Central memory CD8-positive, alpha-beta T cell (primary cell): Measurements from ENCODE around the gene HECW1.
"Not testable (repeated sequence)": the region's sequence is repeated elsewhere in the genome, so short reads cannot be mapped to it uniquely, and the experiment has no call there.

Experiments
- ATAC-seq: fragments of 150-1000 bp; cut with Tn5 transposase; replicated peaks from 2 replicates; pipeline ENCODE4 v1.10.0; 2022; ENCODE audit warnings: mild to moderate bottlenecking, moderate FRiP score, moderate number of reproducible peaks; ENCODE audit not compliant: poor library complexity, severe bottlenecking; ENCODE audit errors: extremely low read depth
- DNase-seq, 2 donors: peaks; one replicate each; pipeline ENCODE4 v3.0.0; 2021; ENCODE audit warnings: low spot score in 2 of 2
- H3K27ac Mint-ChIP-seq: one replicate; pipeline ENCODE4 v1.8.0; 2022; ENCODE audit warnings: low read depth, mild to moderate bottlenecking, moderate library complexity, mixed read lengths
- H3K27me3 Mint-ChIP-seq: one replicate; pipeline ENCODE4 v1.8.0; 2022; ENCODE audit warnings: mixed read lengths
- H3K36me3 Mint-ChIP-seq: one replicate; pipeline ENCODE4 v1.8.0; 2022; ENCODE audit warnings: mild to moderate bottlenecking, moderate library complexity, mixed read lengths; ENCODE audit not compliant: insufficient read depth
- H3K4me1 Mint-ChIP-seq: one replicate; pipeline ENCODE4 v1.8.0; 2022; ENCODE audit warnings: mixed read lengths
- H3K4me3 Mint-ChIP-seq: one replicate; pipeline ENCODE4 v1.8.0; 2022; ENCODE audit warnings: mild to moderate bottlenecking, moderate library complexity, mixed read lengths
- H3K9me3 Mint-ChIP-seq: one replicate; pipeline ENCODE4 v1.8.0; 2022; ENCODE audit warnings: mixed read lengths

The HECW1 gene

DNA sequence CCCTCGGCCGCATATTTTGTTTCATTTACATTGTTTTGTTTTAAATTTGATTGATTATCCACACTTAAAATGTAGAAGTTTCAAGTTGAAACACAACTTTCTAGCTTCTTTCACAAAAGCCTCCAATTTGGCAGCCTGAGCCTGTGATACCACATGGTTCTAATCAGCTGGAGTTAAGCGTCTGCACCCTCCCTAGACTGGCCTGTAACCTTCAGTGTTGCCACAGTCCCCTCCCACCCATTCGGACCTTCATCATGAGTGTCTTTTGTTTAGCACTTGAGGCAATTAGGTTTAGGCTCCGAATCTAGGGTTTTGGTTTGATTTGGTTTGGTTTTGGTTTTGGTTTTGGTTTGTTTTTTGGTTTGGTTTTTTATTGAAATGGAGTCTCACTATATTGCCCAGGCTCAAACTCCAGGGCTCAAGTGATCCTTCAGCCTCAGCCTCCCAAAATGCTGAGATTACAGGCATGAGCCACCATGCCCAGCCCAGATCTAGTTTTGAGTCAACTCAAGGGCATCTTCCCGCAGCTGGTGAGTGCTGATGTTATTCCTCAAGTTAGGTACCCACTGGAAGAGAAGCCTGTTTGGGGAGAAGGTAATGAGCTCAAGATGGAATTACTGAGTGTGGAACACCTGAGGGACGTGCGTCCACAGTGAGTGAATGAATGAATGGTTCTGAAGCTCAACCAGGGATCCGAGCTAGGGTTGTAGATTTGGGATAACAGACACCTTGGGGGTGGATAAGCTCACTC, 201.4 kb downstream of the HECW1 start:
- peaks cover 11% of the 10 kb centered on the region for H3K4me1 Mint-ChIP-seq
- no peaks in the 10 kb centered on the region for H3K36me3 Mint-ChIP-seq
- H3K27ac Mint-ChIP-seq = no peak overlapping the region
- no peak for DNase-seq
- no peaks in the 10 kb centered on the region for H3K27me3 Mint-ChIP-seq
- H3K4me3 Mint-ChIP-seq = peak overlapping the region; percentile 4
- H3K9me3 Mint-ChIP-seq = no peaks in the 10 kb centered on the region
- no peak for ATAC-seq

DNA sequence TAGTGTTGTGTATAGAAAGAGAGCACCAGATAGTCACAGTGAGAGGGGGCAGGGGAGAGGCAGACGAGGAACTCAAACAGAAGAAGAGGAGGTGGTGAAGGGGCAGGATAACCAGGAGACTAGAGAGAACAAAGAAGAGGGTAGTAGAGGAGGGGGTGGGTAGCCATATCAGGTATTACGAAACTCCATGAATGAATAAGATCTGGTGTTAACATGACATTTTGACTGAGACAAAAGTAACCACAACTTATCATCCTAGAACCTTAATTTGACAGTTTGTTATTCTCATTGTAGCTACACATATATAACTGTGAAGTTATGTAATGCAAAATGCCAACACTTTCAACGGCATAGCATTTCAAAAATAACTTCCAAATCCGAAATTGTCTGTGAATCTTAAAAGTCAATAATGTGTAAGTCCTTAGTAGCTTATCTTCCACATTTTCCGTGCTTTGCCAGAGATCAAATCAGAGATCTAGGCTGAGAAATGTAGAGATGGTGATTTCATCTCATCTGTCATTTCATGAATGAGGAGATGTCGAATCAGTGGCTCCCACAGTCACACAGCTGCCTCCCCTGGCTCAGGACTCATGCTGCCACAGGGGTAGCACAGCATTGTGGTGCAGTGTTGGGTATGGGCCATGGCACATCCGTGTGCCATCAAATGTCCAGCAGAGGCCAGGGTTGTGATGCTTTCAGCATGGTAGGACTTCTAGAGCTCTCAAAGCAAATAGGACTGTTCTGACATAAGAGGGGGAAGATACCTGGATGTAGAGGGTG, 202.1 kb downstream of the HECW1 start:
- Mint-ChIP-seq H3K36me3 (no peaks in the 10 kb centered on the region), H3K4me3 (peak overlapping the region; percentile 4), H3K4me1 (peaks cover 11% of the 10 kb centered on the region), H3K27me3 (no peaks in the 10 kb centered on the region), H3K27ac (no peak overlapping the region), H3K9me3 (no peaks in the 10 kb centered on the region)
- ATAC-seq = no peak
- no peak for DNase-seq

- DNase-seq = no peak
- Mint-ChIP-seq H3K36me3 (no peaks in the 10 kb centered on the region), H3K9me3 (no peaks in the 10 kb centered on the region), H3K4me3 (no peak overlapping the region), H3K4me1 (peaks cover 11% of the 10 kb centered on the region), H3K27ac (no peak overlapping the region), H3K27me3 (peaks cover 3% of the 10 kb centered on the region)
- no peak for ATAC-seq
Observed at GRCh38 chr7:43317075-43317474, 204.6 kb downstream of the HECW1 start.

DNA sequence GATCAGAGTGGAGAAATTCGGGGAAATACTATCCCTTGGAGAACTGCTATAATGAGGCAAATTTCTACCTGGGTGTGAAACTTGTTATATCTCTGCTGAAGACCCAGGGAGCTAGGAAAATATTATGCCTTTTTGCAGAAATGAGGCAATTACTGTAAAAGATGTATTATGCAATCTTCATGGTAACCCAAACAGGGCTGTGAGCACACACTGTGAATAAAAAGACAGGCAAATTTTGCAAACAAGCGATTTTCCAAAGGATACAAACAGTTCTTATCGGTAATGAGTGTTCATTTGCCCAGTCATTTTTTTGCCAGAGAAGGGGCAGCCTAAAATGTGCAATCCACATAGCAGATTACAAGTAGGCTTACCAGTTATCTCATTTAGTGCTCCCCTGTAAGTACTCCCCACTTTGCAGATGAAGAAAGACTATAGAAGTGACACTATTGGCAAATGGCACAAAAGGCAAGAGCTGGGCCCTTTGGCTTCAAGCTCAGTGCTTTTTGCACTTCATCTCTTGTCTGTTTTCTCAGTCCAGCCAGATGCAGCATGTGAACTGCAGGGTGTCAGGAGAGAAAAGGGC, 205.8 kb downstream of the HECW1 start:
- Mint-ChIP-seq H3K4me1 (peaks cover 11% of the 10 kb centered on the region), H3K36me3 (no peaks in the 10 kb centered on the region)
- ATAC-seq = no peak

GRCh38 chr7:43325595-43325994, 213.1 kb downstream of the HECW1 start:
- no peaks in the 10 kb centered on the region for H3K9me3 Mint-ChIP-seq
- peaks cover 53% of the 10 kb centered on the region for H3K27me3 Mint-ChIP-seq
- ATAC-seq = no peak
- no peaks in the 10 kb centered on the region for H3K4me1 Mint-ChIP-seq
- DNase-seq = no peak
- H3K4me3 Mint-ChIP-seq = no peak overlapping the region
- no peak overlapping the region for H3K27ac Mint-ChIP-seq
- H3K36me3 Mint-ChIP-seq = no peaks in the 10 kb centered on the region

More for the DNA sequence above, 205.8 kb downstream of the HECW1 start:
- H3K27ac Mint-ChIP-seq = no peak overlapping the region
- no peaks in the 10 kb centered on the region for H3K9me3 Mint-ChIP-seq
- H3K4me3 Mint-ChIP-seq = no peak overlapping the region
- H3K27me3 Mint-ChIP-seq = peaks cover 10% of the 10 kb centered on the region
- no peak for DNase-seq

DNA sequence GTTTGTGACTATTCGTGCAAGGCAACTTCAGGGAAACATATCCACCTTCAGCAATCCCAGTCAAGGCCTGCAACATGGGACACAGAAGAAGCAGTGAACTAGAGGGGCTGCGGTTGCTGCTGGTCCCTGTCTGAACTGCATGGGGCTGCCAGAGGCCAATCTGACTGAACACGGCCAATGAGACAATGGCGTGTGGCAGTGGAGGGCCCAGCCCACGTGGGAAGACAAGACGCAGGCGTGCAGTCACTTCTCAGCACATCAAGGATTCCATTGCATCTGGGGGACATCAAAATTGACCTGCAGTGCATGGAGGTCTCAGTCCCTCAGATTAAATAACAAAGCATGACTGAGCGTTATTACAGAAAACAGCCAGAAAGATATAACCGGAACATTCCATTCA, 215.9 kb downstream of the HECW1 start:
- Mint-ChIP-seq H3K4me1 (no peaks in the 10 kb centered on the region), H3K27me3 (peaks cover 43% of the 10 kb centered on the region), H3K27ac (no peak overlapping the region), H3K4me3 (no peak overlapping the region), H3K9me3 (no peaks in the 10 kb centered on the region), H3K36me3 (no peaks in the 10 kb centered on the region)
- DNase-seq = no peak
- no peak for ATAC-seq

- peaks cover 43% of the 10 kb centered on the region for H3K27me3 Mint-ChIP-seq
- H3K4me3 Mint-ChIP-seq = no peak overlapping the region
- H3K4me1 Mint-ChIP-seq = no peaks in the 10 kb centered on the region
- DNase-seq (no peak), ATAC-seq (no peak)
- H3K36me3 Mint-ChIP-seq = no peaks in the 10 kb centered on the region
- H3K27ac Mint-ChIP-seq = no peak overlapping the region
- H3K9me3 Mint-ChIP-seq = no peaks in the 10 kb centered on the region
Observed at GRCh38 chr7:43328785-43329380, 216.4 kb downstream of the HECW1 start.

DNA sequence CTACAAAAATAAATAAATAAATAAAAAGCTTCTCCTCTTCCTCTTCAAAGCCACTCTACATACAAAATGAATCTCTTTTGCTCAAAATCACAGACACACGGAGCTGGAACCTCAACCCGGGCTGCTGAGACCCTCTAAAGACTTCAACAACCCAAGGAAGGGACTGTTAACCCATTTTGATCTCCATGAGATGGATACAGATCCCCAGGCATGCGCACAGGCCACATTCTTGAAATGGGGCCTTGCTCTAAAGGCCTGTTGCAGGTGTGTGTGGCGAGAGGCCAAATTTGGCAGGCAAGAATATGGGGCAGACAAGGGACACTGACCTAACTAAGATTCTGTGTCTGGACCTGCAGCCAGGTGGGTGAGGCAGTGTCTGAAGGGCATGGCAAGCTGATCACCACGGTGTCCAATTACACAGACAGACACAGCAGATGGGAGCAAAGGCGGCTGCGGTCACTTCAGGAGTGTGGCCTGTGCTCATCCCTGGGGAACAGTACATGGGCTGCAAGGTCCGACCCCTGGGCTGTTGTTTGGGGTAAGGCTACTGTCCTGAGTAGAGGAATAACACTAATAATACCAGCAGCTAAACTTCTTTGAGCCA, 219.8 kb downstream of the HECW1 start:
- Mint-ChIP-seq H3K27ac (no peak overlapping the region), H3K9me3 (no peaks in the 10 kb centered on the region), H3K4me1 (no peaks in the 10 kb centered on the region), H3K36me3 (no peaks in the 10 kb centered on the region), H3K27me3 (peaks cover 22% of the 10 kb centered on the region), H3K4me3 (no peak overlapping the region)
- DNase-seq (no peak), ATAC-seq (no peak)

DNA sequence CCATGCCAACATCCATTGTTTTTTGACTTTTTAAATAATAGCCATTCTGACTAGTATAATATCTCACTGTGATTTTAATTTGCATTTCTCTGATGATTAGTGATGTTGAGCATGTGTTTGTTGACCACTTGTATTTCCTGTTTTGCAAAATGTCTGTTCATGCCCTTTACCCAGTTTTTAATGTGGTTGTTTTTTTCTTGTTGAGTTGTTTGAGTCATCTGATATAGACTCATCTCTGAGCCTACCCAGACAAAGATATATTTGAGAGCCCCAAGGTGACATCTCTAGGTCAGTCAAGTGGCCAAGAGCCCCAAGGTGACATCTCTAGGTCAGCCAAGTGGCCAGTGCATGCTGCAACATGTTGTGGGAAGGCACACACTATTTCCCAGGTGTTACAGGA, 224.7 kb downstream of the HECW1 start:
- H3K27me3 Mint-ChIP-seq = peaks cover 12% of the 10 kb centered on the region
- DNase-seq (no peak), ATAC-seq (no peak)
- H3K36me3 Mint-ChIP-seq = no peaks in the 10 kb centered on the region
- H3K4me3 Mint-ChIP-seq = no peak overlapping the region
- H3K9me3 Mint-ChIP-seq = no peaks in the 10 kb centered on the region
- H3K4me1 Mint-ChIP-seq = no peaks in the 10 kb centered on the region
- no peak overlapping the region for H3K27ac Mint-ChIP-seq

GRCh38 chr7:43337811-43338210, 225.4 kb downstream of the HECW1 start:
- ATAC-seq = no peak
- no peaks in the 10 kb centered on the region for H3K9me3 Mint-ChIP-seq

DNA sequence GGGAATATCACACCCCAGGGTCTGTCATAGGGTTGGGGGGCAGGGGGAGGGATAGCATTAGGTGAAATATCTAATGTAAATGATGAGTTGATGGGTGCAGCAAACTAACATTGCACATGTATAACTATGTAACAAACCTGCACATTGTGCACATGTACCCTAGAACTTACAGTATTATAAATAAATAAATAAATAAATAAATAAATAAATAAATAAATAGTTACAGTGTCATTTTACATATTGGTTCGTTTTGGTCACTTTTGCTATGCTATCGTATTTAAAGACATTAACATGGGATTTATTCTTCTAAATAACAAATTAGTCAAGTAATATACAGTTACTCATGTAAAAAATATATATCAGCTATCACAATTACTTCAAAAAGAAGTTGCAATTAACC, 228.7 kb downstream of the HECW1 start:
- Mint-ChIP-seq H3K4me1 (no peaks in the 10 kb centered on the region), H3K27ac (no peak overlapping the region), H3K9me3 (no peaks in the 10 kb centered on the region), H3K4me3 (no peak overlapping the region), H3K27me3 (peaks cover 37% of the 10 kb centered on the region), H3K36me3 (no peaks in the 10 kb centered on the region)
- DNase-seq (no peak), ATAC-seq (no peak)

More at GRCh38 chr7:43337811-43338210, 225.4 kb downstream of the HECW1 start:
- H3K27ac Mint-ChIP-seq = no peak overlapping the region
- H3K27me3 Mint-ChIP-seq = peaks cover 12% of the 10 kb centered on the region
- no peaks in the 10 kb centered on the region for H3K36me3 Mint-ChIP-seq
- no peak for DNase-seq
- no peaks in the 10 kb centered on the region for H3K4me1 Mint-ChIP-seq
- no peak overlapping the region for H3K4me3 Mint-ChIP-seq

DNA sequence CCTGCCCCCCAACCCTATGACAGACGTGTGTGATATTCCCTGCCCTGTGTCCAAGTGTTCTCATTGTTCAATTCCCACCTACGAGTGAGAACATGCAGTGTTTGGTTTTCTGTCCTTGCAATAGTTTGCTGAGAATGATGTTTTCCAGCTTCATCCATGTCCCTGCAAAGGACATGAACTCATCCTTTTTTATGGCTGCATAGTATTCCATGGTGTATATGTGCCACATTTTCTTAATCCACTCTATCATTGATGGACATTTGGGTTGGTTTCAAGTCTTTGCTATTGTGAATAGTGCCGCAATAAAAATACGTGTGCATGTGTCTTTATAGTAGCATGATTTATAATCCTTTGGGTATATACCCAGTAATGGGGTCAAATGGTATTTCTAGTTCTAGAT, 231.0 kb downstream of the HECW1 start:
- H3K36me3 Mint-ChIP-seq, H3K9me3 Mint-ChIP-seq, H3K4me1 Mint-ChIP-seq, DNase-seq, H3K27ac Mint-ChIP-seq, ATAC-seq, H3K4me3 Mint-ChIP-seq: not testable (repeated sequence)
- H3K27me3 Mint-ChIP-seq = peaks cover 59% of the 10 kb centered on the region
